Endothelial cell of umbilical vein (primary cell): ENCODE results near the gene USP8. TPM values are rescaled to one million over a fixed set of nuclear protein-coding genes. Genes with fewer than 3 reads are reported as not detected.

ENCODE experiments used
- BruUV-seq: library from RNA; stranded (reverse); fragments of 400-500 nt; replicated peaks from 2 replicates; lab custom pipeline; 2021; lab: Mats Ljungman, UMichigan
- CTCF ChIA-PET: fragments of 300-600, 350-600 bp; sonication (Branson Sonifier 250); formaldehyde crosslinking; loops from one replicate; lab custom pipeline; 2021; ENCODE audit warnings: antibody characterized with exemption, inconsistent platforms; lab: Charles Lee
- POLR2A ChIA-PET: fragments of 300-600, 350-600 bp; sonication (Branson Sonifier 250); formaldehyde crosslinking; loops from one replicate; lab custom pipeline; 2021; ENCODE audit warnings: antibody characterized with exemption, inconsistent platforms; lab: Charles Lee
- DNase-seq: peaks from one replicate; pipeline ENCODE4 v3.0.0-alpha.2; 2011; ENCODE audit warnings: low read depth, low spot score
- FAIRE-seq: peaks from 2 replicates; lab custom pipeline; 2011; peaks lifted over from hg19 to GRCh38; lab: Jason Lieb, UNC
- H2AFZ ChIP-seq: 2 replicates; pipeline ENCODE4 v1.6.0; 2012; ENCODE audit warnings: low read depth, low read length, control low read depth, inconsistent platforms
- H3K27ac ChIP-seq: 2 replicates; pipeline ENCODE4 v1.5.1; 2011; ENCODE audit warnings: low read depth, mild to moderate bottlenecking, control low read depth, low read length, moderate library complexity; ENCODE audit not compliant: insufficient read depth
- H3K27me3 ChIP-seq, 2 experiments: 2 replicates each; pipeline versions ENCODE4 v1.6.0 to v1.6.1; 2011; ENCODE audit warnings: low read length in 2 of 2, mixed read lengths in 1 of 2; ENCODE audit not compliant: control insufficient read depth in 2 of 2, insufficient read depth in 2 of 2
- H3K36me3 ChIP-seq, 2 experiments: 2 replicates in 1 of 2; 3 replicates in 1 of 2; pipeline ENCODE4 v1.5.1; 2011; ENCODE audit warnings: low read length in 2 of 2, mild to moderate bottlenecking in 1 of 2, moderate library complexity in 1 of 2; ENCODE audit not compliant: control insufficient read depth in 2 of 2, insufficient read depth in 2 of 2; ENCODE audit errors: extremely low read depth in 1 of 2
- H3K4me1 ChIP-seq: 3 replicates; pipeline ENCODE4 v1.5.1; 2011; ENCODE audit warnings: mild to moderate bottlenecking, low read length; ENCODE audit not compliant: control insufficient read depth, insufficient read depth; ENCODE audit errors: extremely low read depth
- H3K4me2 ChIP-seq: 2 replicates; pipeline ENCODE4 v1.6.1; 2011; ENCODE audit warnings: low read length, control low read depth, mixed read lengths; ENCODE audit not compliant: insufficient read depth
- H3K4me3 ChIP-seq, 3 experiments: fragments of 200-600 bp in 1 of 3; sonication (generic), shearing (Covaris generic) in 1 of 3; replicated peaks in 1 of 3; 2 replicates each; pipeline ENCODE4 v1.5.1; 2011 to 2016; ENCODE audit warnings: control low read depth in 3 of 3, low read length in 3 of 3, mild to moderate bottlenecking in 2 of 3, inconsistent platforms in 1 of 3, low read depth in 1 of 3, moderate library complexity in 1 of 3; ENCODE audit not compliant: insufficient read depth in 1 of 3
- H3K79me2 ChIP-seq: 2 replicates; pipeline ENCODE4 v1.6.0; 2012; ENCODE audit warnings: low read length, inconsistent platforms; ENCODE audit not compliant: control insufficient read depth, insufficient read depth
- H3K9ac ChIP-seq: replicated peaks from 2 replicates; pipeline ENCODE3; 2011; ENCODE audit warnings: low read length, control low read depth; ENCODE audit not compliant: insufficient read depth; ENCODE audit errors: extremely low read depth
- H3K9me1 ChIP-seq: replicated peaks from 3 replicates; pipeline ENCODE4 v1.6.0; 2011; ENCODE audit warnings: mild to moderate bottlenecking, low read length; ENCODE audit not compliant: control insufficient read depth, insufficient read depth; ENCODE audit errors: extremely low read depth
- H3K9me3 ChIP-seq: replicated peaks from 2 replicates; pipeline ENCODE4 v1.5.1; 2012; ENCODE audit warnings: low read length, inconsistent platforms; ENCODE audit not compliant: control insufficient read depth, insufficient read depth
- H4K20me1 ChIP-seq: replicated peaks from 2 replicates; pipeline ENCODE3; 2011; ENCODE audit warnings: mild to moderate bottlenecking, low read length; ENCODE audit not compliant: control insufficient read depth, insufficient read depth; ENCODE audit errors: extremely low read depth
- EZH2 ChIP-seq: IDR thresholded peaks from 2 replicates; pipeline ENCODE4 v1.6.1; 2012; ENCODE audit warnings: borderline replicate concordance, low read depth, mild to moderate bottlenecking, moderate library complexity, low read length, inconsistent platforms; ENCODE audit not compliant: severe bottlenecking
- FOS ChIP-seq: IDR thresholded peaks from 2 replicates; pipeline ENCODE4 v1.6.1; 2011; ENCODE audit warnings: mild to moderate bottlenecking, low read length, moderate library complexity, borderline replicate concordance; ENCODE audit not compliant: insufficient read depth
- GATA2 ChIP-seq: IDR thresholded peaks from 2 replicates; pipeline ENCODE4 v1.7.0; 2011; ENCODE audit warnings: low read depth, mild to moderate bottlenecking, moderate library complexity, mixed read lengths, low read length; ENCODE audit not compliant: insufficient read length, insufficient read depth
- JUN ChIP-seq: IDR thresholded peaks from 2 replicates; pipeline ENCODE4 v1.6.1; 2011; ENCODE audit warnings: borderline replicate concordance, low read depth; ENCODE audit not compliant: insufficient read length, insufficient read depth
- MYC ChIP-seq: IDR thresholded peaks from one replicate; pipeline ENCODE4 v1.6.1; 2011; ENCODE audit warnings: mild to moderate bottlenecking, low read depth, low read length
- POLR2A ChIP-seq: IDR thresholded peaks from 2 replicates; pipeline ENCODE4 v1.6.1; 2012; ENCODE audit warnings: low read depth, mild to moderate bottlenecking, control low read depth, low read length
- POLR2AphosphoS5 ChIP-seq: IDR thresholded peaks from 2 replicates; pipeline ENCODE4 v1.6.1; 2012; ENCODE audit warnings: low read depth, mild to moderate bottlenecking, control low read depth, low read length, moderate library complexity; ENCODE audit not compliant: insufficient read depth
- dilution Hi-C: fragments of 300-500 bp; cut with MboI; formaldehyde crosslinking; loops from one replicate; pipeline ENCODE4 v1.15.0; 2019; ENCODE audit warnings: low sequenced_read_pairs; ENCODE audit not compliant: extremely low pct_ligation_motif_present
- intact Hi-C: fragments of 100-400 bp; cut with micrococcal nuclease; formaldehyde crosslinking; loops from one replicate; pipeline ENCODE4 v1.10.0; 2022
- polyA plus RNA-seq, 4 experiments: library from polyadenylated mRNA; depleted of rRNA in 3 of 4; stranded (reverse) in 3 of 4; unstranded in 1 of 4; fragments of >200 nt; gene quantifications; 2 replicates each; pipeline versions ENCODE4 v1.2.1 to v1.2.3, GENCODE V29; 2011 to 2012; ENCODE audit warnings: missing spikeins in 1 of 4
- total RNA-seq: library from RNA; stranded (reverse); gene quantifications from 2 replicates; pipeline ENCODE4 v1.2.3, GENCODE V29; 2021
- TF ChIP-seq, protein P1 (sequence below): IDR thresholded peaks from 2 replicates; pipeline ENCODE4 v1.6.1; 2011; ENCODE audit not compliant: insufficient read depth, insufficient read length
- TF ChIP-seq, protein P2 (sequence below), 2 donors: IDR thresholded peaks; 1 replicate in 1 of 2; 2 replicates in 1 of 2; pipeline ENCODE4 v1.5.1; 2011; ENCODE audit warnings: low read length in 2 of 2, mild to moderate bottlenecking in 2 of 2, moderate library complexity in 2 of 2, control low read depth in 1 of 2, inconsistent platforms in 1 of 2, low read depth in 1 of 2; ENCODE audit not compliant: insufficient read depth in 1 of 2; ENCODE audit errors: extremely low read depth in 1 of 2

Gene USP8
- total and polyA plus RNA-seq, 2 donors (not counting 3 experiments of a cell fraction or from before 2014, with no cell fraction given), result 19.0 to 44.8 TPM

DNA sequence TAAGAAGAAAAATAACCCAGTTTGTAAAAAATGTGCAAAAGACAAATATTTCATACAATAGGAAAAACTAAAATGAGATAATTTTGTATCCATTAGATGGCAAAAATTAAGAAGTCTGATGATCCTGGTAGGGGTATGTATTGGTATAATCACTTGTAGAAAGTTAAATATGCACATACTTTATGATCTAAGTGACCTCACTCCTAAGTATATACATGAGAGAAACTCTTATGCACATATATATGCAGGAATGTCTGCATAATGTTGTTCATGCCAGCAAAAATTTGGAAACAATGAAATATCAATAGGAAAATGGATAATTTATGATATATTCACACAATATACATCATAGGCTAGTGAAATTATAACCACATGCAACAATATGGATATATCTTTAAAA lies 88.8 kb downstream of the USP8 start:
- Histone ChIP-seq H3K79me2 (no peaks in the 10 kb centered on the region), H3K4me2 (no peak overlapping the region), H3K9me3 (no peaks in the 10 kb centered on the region), H2AFZ (no peak overlapping the region), H3K9me1 (no peaks in the 10 kb centered on the region), H3K9ac (no peak overlapping the region), H3K4me1 (no peaks in the 10 kb centered on the region), H3K27ac (no peak overlapping the region), H3K4me3 (no peak overlapping the region), H3K27me3 (no peaks in the 10 kb centered on the region), H3K36me3 (no peaks in the 10 kb centered on the region), H4K20me1 (no peaks in the 10 kb centered on the region)
- CTCF ChIA-PET, result no interaction called here
- DNase-seq (no peak), FAIRE-seq (no peak)
- BruUV-seq, result no TSS peak
- intact Hi-C loops (no loop called here), dilution Hi-C loops (no loop called here)
- TF ChIP-seq, protein P1, sequence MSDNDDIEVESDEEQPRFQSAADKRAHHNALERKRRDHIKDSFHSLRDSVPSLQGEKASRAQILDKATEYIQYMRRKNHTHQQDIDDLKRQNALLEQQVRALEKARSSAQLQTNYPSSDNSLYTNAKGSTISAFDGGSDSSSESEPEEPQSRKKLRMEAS, result no peak
- no peak for TF ChIP-seq EZH2
- TF ChIP-seq, protein P2, sequence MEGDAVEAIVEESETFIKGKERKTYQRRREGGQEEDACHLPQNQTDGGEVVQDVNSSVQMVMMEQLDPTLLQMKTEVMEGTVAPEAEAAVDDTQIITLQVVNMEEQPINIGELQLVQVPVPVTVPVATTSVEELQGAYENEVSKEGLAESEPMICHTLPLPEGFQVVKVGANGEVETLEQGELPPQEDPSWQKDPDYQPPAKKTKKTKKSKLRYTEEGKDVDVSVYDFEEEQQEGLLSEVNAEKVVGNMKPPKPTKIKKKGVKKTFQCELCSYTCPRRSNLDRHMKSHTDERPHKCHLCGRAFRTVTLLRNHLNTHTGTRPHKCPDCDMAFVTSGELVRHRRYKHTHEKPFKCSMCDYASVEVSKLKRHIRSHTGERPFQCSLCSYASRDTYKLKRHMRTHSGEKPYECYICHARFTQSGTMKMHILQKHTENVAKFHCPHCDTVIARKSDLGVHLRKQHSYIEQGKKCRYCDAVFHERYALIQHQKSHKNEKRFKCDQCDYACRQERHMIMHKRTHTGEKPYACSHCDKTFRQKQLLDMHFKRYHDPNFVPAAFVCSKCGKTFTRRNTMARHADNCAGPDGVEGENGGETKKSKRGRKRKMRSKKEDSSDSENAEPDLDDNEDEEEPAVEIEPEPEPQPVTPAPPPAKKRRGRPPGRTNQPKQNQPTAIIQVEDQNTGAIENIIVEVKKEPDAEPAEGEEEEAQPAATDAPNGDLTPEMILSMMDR (IDR thresholded peaks at IDR 0.05; ENCODE audit: extremely low read depth in 1 of 2, insufficient read depth in 1 of 2, low read depth in 1 of 2, low read length in 2 of 2), result no peak
- TF ChIP-seq FOS, result no peak
- TF ChIP-seq JUN, result no peak
- TF ChIP-seq MYC, result no peak
- no peak for TF ChIP-seq POLR2AphosphoS5
- TF ChIP-seq GATA2, result no peak
- TF ChIP-seq POLR2A, result no peak
- POLR2A ChIA-PET, result no interaction called here
